GM19099 (cell line): Measurements from ENCODE around the gene FBXW9.

Experiments used
- POLR2A ChIP-seq: IDR thresholded peaks from 3 replicates; pipeline ENCODE4 v1.6.1; 2011; ENCODE audit warnings: low read depth; ENCODE audit not compliant: insufficient read length; ENCODE audit errors: extremely low read depth

Gene FBXW9

GRCh38 chr19:12669270-12670158 is 26.9 kb downstream of the FBXW9 start:
- peak; percentile 70 for TF ChIP-seq POLR2A

- TF ChIP-seq POLR2A: no peak
Observed at GRCh38 chr19:12668932-12669269, 27.5 kb downstream of the FBXW9 start.

- TF ChIP-seq POLR2A: no peak
Observed at GRCh38 chr19:12668346-12668745, 28.1 kb downstream of the FBXW9 start.

GRCh38 chr19:12667731-12668302 is 28.6 kb downstream of the FBXW9 start:
- no peak for TF ChIP-seq POLR2A

GRCh38 chr19:12666265-12667048 is 30.0 kb downstream of the FBXW9 start, which contains the start of the genes MAN2B1 and WDR83:
Gene MAN2B1 (minus strand): TSS chr19:12666742. CDS start chr19:12666701, 41 bp downstream.
Gene WDR83 (plus strand): TSS chr19:12666807. CDS start chr19:12669791, 2,984 bp downstream.
- TF ChIP-seq POLR2A: peak; percentile 83

GRCh38 chr19:12665671-12666264 is 30.7 kb downstream of the FBXW9 start:
- peak; percentile 2 for TF ChIP-seq POLR2A

- TF ChIP-seq POLR2A: peak; percentile 60
Observed at GRCh38 chr19:12665281-12665573, 31.2 kb downstream of the FBXW9 start.

- no peak for TF ChIP-seq POLR2A
Observed at GRCh38 chr19:12664406-12665280, 31.8 kb downstream of the FBXW9 start.

- no peak for TF ChIP-seq POLR2A
Observed at GRCh38 chr19:12660980-12661379, 35.5 kb downstream of the FBXW9 start.

GRCh38 chr19:12657966-12658365 is 38.5 kb downstream of the FBXW9 start:
- no peak for TF ChIP-seq POLR2A

GRCh38 chr19:12656899-12657571 is 39.4 kb downstream of the FBXW9 start:
- TF ChIP-seq POLR2A: no peak

- TF ChIP-seq POLR2A: no peak
Observed at GRCh38 chr19:12655546-12655945, 40.9 kb downstream of the FBXW9 start.

GRCh38 chr19:12652219-12652618 is 44.2 kb downstream of the FBXW9 start:
- TF ChIP-seq POLR2A: no peak

GRCh38 chr19:12649941-12650340 is 46.5 kb downstream of the FBXW9 start:
- TF ChIP-seq POLR2A: no peak
